ENCODE results near the gene CRAMP1.

- TF ChIP-seq POLR2A (IDR thresholded peaks at IDR 0.05): no peak
- TF ChIP-seq, protein P1, sequence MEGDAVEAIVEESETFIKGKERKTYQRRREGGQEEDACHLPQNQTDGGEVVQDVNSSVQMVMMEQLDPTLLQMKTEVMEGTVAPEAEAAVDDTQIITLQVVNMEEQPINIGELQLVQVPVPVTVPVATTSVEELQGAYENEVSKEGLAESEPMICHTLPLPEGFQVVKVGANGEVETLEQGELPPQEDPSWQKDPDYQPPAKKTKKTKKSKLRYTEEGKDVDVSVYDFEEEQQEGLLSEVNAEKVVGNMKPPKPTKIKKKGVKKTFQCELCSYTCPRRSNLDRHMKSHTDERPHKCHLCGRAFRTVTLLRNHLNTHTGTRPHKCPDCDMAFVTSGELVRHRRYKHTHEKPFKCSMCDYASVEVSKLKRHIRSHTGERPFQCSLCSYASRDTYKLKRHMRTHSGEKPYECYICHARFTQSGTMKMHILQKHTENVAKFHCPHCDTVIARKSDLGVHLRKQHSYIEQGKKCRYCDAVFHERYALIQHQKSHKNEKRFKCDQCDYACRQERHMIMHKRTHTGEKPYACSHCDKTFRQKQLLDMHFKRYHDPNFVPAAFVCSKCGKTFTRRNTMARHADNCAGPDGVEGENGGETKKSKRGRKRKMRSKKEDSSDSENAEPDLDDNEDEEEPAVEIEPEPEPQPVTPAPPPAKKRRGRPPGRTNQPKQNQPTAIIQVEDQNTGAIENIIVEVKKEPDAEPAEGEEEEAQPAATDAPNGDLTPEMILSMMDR (IDR thresholded peaks at IDR 0.05): no peak
These were observed 8.2 kb downstream of the CRAMP1 start for GRCh38 chr16:1620391-1620790.

Measured in adrenal gland (tissue), 5 donors.